ENCODE measurements around the gene PLXNC1. TPM values are rescaled to one million over a fixed set of nuclear protein-coding genes. Genes with fewer than 3 reads are reported as not detected.

Gene PLXNC1
- polyA plus RNA-seq, 1 experiment: 2.2 TPM

- H3K27me3 ChIP-seq (ENCODE audit: control insufficient read depth, insufficient read depth, low read length): no peaks in the 10 kb centered on the region
- H3K4me3 ChIP-seq (ENCODE audit: low read depth, low read length): no peak overlapping the region
- no peak for TF ChIP-seq CTCF (IDR thresholded peaks at IDR 0.05; ENCODE audit: insufficient read depth, low read depth, low read length)
- no peak for DNase-seq (ENCODE audit: low read depth)
- H3K36me3 ChIP-seq (ENCODE audit: control insufficient read depth, insufficient read depth, low read length): no peaks in the 10 kb centered on the region
- CTCF ChIA-PET: no interaction called here
- POLR2A ChIA-PET: no interaction called here
Observed at GRCh38 chr12:94227066-94227465, 78.7 kb downstream of the PLXNC1 start.

GRCh38 chr12:94228488-94228907, 80.1 kb downstream of the PLXNC1 start:
- Histone ChIP-seq H3K27me3 (ENCODE audit: control insufficient read depth, insufficient read depth, low read length) (0 out of 2 replicates have a peak, but pooled peaks cover 2% of the 10 kb centered on the region), H3K4me3 (ENCODE audit: low read depth, low read length) (no peak overlapping the region), H3K36me3 (ENCODE audit: control insufficient read depth, insufficient read depth, low read length) (no peaks in the 10 kb centered on the region)
- no peak for DNase-seq (ENCODE audit: low read depth)
- TF ChIP-seq CTCF (IDR thresholded peaks at IDR 0.05; ENCODE audit: insufficient read depth, low read depth, low read length): no peak
- ChIA-PET CTCF (no interaction called here), POLR2A (no interaction called here)

- no peaks in the 10 kb centered on the region for H3K36me3 ChIP-seq (ENCODE audit: control insufficient read depth, insufficient read depth, low read length)
- no peak for DNase-seq (ENCODE audit: low read depth)
- H3K4me3 ChIP-seq (ENCODE audit: low read depth, low read length): no peak overlapping the region
- ChIA-PET CTCF (interaction anchor here (0.5 to 0.7 kb wide), 2 partner anchors 9 to 774 kb away, joined by 3 read pairs; no protein-coding TSS in a partner anchor), POLR2A (no interaction called here)
- H3K27me3 ChIP-seq (ENCODE audit: control insufficient read depth, insufficient read depth, low read length): 0 out of 2 replicates have a peak, but pooled peaks cover 2% of the 10 kb centered on the region
- no peak for TF ChIP-seq CTCF (IDR thresholded peaks at IDR 0.05; ENCODE audit: insufficient read depth, low read depth, low read length)
Observed at GRCh38 chr12:94229902-94230301, 81.5 kb downstream of the PLXNC1 start.

GRCh38 chr12:94230357-94230905, 82.1 kb downstream of the PLXNC1 start:
- no peak for TF ChIP-seq CTCF (IDR thresholded peaks at IDR 0.05; ENCODE audit: insufficient read depth, low read depth, low read length)
- ChIA-PET POLR2A (no interaction called here), CTCF (interaction anchor here (0.5 to 0.7 kb wide), 2 partner anchors 9 to 774 kb away, joined by 3 read pairs; no protein-coding TSS in a partner anchor)
- H3K36me3 ChIP-seq (ENCODE audit: control insufficient read depth, insufficient read depth, low read length): no peaks in the 10 kb centered on the region
- no peak for DNase-seq (ENCODE audit: low read depth)
- 0 out of 2 replicates have a peak, but pooled peaks cover 2% of the 10 kb centered on the region for H3K27me3 ChIP-seq (ENCODE audit: control insufficient read depth, insufficient read depth, low read length)
- no peak overlapping the region for H3K4me3 ChIP-seq (ENCODE audit: low read depth, low read length)

GRCh38 chr12:94231709-94232108, 83.3 kb downstream of the PLXNC1 start:
- no peak overlapping the region for H3K4me3 ChIP-seq (ENCODE audit: low read depth, low read length)
- DNase-seq (ENCODE audit: low read depth): no peak
- POLR2A ChIA-PET: no interaction called here
- H3K36me3 ChIP-seq (ENCODE audit: control insufficient read depth, insufficient read depth, low read length): no peaks in the 10 kb centered on the region
- CTCF ChIA-PET: no interaction called here
- TF ChIP-seq CTCF (IDR thresholded peaks at IDR 0.05; ENCODE audit: insufficient read depth, low read depth, low read length): no peak
- 0 out of 2 replicates have a peak, but pooled peaks cover 2% of the 10 kb centered on the region for H3K27me3 ChIP-seq (ENCODE audit: control insufficient read depth, insufficient read depth, low read length)

Measured in BJ (cell line).